ENCODE results near the gene AIF1.

AIF1 gene

DNA sequence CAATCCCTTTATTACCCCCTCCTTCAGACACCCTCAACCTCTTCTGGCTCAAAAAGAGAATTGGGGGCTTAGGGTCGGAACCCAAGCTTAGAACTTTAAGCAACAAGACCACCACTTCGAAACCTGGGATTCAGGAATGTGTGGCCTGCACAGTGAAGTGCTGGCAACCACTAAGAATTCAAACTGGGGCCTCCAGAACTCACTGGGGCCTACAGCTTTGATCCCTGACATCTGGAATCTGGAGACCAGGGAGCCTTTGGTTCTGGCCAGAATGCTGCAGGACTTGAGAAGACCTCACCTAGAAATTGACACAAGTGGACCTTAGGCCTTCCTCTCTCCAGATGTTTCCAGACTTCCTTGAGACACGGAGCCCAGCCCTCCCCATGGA, 37.5 kb upstream of the AIF1 start:
- POLR2A ChIA-PET: interaction anchor here (0.5 to 7.1 kb wide), 10 partner anchors 9 to 285 kb away, joined by 3 to 94 read pairs (median 10); partner anchors contain the start of genes ATP6V1G2, LST1, NCR3 and NEU1
- TF ChIP-seq, protein P1, sequence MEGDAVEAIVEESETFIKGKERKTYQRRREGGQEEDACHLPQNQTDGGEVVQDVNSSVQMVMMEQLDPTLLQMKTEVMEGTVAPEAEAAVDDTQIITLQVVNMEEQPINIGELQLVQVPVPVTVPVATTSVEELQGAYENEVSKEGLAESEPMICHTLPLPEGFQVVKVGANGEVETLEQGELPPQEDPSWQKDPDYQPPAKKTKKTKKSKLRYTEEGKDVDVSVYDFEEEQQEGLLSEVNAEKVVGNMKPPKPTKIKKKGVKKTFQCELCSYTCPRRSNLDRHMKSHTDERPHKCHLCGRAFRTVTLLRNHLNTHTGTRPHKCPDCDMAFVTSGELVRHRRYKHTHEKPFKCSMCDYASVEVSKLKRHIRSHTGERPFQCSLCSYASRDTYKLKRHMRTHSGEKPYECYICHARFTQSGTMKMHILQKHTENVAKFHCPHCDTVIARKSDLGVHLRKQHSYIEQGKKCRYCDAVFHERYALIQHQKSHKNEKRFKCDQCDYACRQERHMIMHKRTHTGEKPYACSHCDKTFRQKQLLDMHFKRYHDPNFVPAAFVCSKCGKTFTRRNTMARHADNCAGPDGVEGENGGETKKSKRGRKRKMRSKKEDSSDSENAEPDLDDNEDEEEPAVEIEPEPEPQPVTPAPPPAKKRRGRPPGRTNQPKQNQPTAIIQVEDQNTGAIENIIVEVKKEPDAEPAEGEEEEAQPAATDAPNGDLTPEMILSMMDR (IDR thresholded peaks at IDR 0.05; ENCODE audit: control extremely low read depth, extremely low read depth, low read depth, missing control alignments): no peak
- no peak for DNase-seq (ENCODE audit: extremely low spot score)
- CTCF ChIA-PET: interaction anchor here (0.9 to 54.8 kb wide), 3 partner anchors 13 to 84 kb away, joined by 3 to 2725 read pairs (median 2725); partner anchors contain the start of genes ATP6V1G2, DDX39B, LST1 and LTA

DNA sequence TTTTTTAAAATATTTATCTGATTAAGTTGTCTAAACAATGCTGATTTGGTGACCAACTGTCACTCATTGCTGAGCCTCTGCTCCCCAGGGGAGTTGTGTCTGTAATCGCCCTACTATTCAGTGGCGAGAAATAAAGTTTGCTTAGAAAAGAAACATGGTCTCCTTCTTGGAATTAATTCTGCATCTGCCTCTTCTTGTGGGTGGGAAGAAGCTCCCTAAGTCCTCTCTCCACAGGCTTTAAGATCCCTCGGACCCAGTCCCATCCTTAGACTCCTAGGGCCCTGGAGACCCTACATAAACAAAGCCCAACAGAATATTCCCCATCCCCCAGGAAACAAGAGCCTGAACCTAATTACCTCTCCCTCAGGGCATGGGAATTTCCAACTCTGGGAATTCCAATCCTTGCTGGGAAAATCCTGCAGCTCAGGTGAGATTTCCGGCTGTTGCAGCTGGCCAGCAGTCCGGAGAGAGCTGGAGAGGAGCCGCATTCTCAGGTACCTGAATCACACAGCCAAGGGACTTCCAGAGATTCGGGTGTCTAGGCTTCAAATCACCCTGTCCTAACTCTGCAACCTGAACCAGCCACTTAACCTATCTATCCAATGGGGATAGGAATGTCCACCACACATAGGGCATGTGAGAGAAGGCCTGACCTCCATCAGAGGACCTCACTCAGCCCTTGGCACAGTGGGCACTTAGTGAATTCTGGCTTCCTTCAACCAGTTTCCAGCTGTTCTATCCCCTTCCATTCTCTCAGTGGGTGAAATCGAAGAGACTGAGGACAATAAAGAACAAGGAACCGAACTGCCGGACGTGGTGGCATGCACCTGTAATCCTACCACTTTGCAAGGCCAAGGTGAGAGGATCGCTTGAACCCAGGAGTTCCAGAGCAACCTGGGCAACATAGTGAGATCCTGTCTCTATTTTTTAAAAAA, 36.6 kb upstream of the AIF1 start:
- no peak for DNase-seq (ENCODE audit: extremely low spot score)
- ChIA-PET POLR2A (interaction anchor here (0.8 to 7.1 kb wide), 6 partner anchors 15 to 37 kb away, joined by 3 to 94 read pairs (median 35); partner anchors contain the start of genes ATP6V1G2, NCR3 and NFKBIL1), CTCF (interaction anchor here (0.9 to 54.8 kb wide), 5 partner anchors 14 to 85 kb away, joined by 3 to 2725 read pairs (median 15); partner anchors contain the start of genes AIF1, ATP6V1G2, DDX39B and LST1)
- TF ChIP-seq, protein P1 (IDR thresholded peaks at IDR 0.05; ENCODE audit: control extremely low read depth, extremely low read depth, low read depth, missing control alignments): no peak

DNA sequence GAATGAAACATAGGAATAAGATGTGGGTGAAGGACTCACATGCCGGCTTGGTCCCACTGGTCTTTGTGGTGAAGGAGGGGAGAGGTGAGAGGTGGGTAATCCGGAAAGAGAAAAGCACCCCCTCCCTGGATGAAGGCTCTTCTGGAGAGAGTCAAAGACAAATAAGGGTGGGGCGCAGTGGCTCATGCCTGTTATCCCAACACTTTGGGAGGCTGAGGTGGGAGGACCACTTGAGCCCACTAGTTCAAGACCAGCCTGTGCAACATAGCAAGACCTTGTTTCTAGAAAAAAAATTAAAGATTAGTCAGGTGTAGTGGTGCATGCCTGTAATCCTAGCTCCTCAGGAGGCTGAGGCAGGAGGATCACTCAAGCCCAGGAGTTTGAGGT, 35.9 kb upstream of the AIF1 start:
- ChIA-PET CTCF (interaction anchor here (1.2 to 54.8 kb wide), 4 partner anchors 13 to 86 kb away, joined by 4 to 2725 read pairs (median 1370); partner anchors contain the start of genes AIF1, ATP6V1G2, DDX39B and LST1), POLR2A (interaction anchor here (1.0 to 7.1 kb wide), 6 partner anchors 8 to 38 kb away, joined by 3 to 94 read pairs (median 36); partner anchors contain the start of genes ATP6V1G2, NCR3 and NFKBIL1)
- no peak for DNase-seq (ENCODE audit: extremely low spot score)
- TF ChIP-seq, protein P1 (IDR thresholded peaks at IDR 0.05; ENCODE audit: control extremely low read depth, extremely low read depth, low read depth, missing control alignments): no peak

DNA sequence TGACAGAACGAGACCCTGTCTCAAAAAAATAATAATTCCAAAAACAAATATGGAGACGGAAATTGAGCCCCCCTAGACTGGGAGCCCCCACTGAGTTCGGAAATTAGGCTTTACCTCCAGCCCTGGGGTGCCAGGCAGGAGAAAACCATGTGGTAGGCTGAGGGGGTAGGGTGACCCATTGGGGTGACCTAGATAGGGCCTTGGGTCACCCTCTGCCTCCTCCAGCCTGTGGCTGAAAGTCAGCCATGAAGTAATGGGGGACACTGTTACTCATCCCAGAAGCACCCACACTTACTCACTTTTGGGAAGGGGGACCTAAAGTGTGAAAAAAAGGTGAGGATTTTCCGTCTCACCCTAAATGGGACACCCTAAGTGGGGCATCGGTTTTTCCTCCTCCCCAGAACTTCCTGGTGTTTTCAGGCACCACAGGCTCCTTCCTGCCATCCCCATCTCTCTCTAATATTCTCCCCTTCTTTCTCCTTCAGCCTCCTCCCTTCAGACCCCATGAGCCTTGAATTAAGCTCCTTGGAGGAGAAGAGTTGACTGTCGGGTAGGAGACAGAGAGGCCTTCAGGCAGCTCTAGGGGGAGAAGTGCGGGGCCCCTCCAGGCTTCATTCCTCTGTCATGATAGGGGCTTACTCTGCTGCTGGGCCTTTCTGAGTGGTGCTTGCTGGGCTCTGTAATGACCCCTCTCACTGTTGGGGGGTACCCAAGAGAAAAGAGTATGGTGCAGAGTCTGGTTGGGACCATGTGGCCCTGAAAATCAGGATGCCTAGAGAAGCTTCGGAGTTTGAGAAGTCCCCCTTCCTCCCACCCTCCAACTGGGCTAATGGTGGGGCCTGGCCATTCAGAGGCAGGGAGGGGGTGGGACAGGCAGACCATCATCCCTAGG, 35.2 kb upstream of the AIF1 start:
- TF ChIP-seq, protein P1 (IDR thresholded peaks at IDR 0.05; ENCODE audit: control extremely low read depth, extremely low read depth, low read depth, missing control alignments): no peak
- ChIA-PET CTCF (interaction anchor here (0.9 to 54.8 kb wide), 12 partner anchors 12 to 87 kb away, joined by 3 to 2725 read pairs (median 4); partner anchors contain the start of genes AIF1, APOM, ATP6V1G2 and DDX39B), POLR2A (interaction anchor here (0.6 to 7.1 kb wide), 6 partner anchors 9 to 965 kb away, joined by 3 to 94 read pairs (median 38); partner anchors contain the start of genes ATP6V1G2, NCR3 and NFKBIL1)
- DNase-seq (ENCODE audit: extremely low spot score): no peak

DNA sequence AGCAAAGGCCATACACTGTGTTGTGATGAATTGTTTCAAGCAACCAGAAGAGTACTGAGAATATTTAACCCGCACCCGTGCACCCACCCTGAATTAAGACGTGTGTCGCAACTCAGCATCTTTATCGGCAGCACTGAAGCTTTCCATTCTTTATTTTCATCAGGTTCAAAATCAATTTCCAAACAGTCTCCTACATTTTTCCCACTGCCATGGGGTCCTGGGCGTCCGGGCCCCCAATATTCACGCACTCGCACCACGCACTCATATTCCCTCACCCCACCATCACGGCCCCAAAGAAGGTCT, 34.6 kb upstream of the AIF1 start:
- CTCF ChIA-PET: interaction anchor here (0.9 to 54.8 kb wide), 11 partner anchors 12 to 86 kb away, joined by 3 to 2725 read pairs (median 5); partner anchors contain the start of genes AIF1, APOM, ATP6V1G2 and DDX39B

More for the DNA sequence above, 34.6 kb upstream of the AIF1 start:
- no peak for DNase-seq (ENCODE audit: extremely low spot score)
- POLR2A ChIA-PET: interaction anchor here (0.6 to 7.1 kb wide), 4 partner anchors 10 to 966 kb away, joined by 3 to 86 read pairs (median 8); partner anchors contain the start of genes ATP6V1G2 and NFKBIL1
- TF ChIP-seq, protein P1 (IDR thresholded peaks at IDR 0.05; ENCODE audit: control extremely low read depth, extremely low read depth, low read depth, missing control alignments): no peak

All from GM10248 (cell line).